Pericardium fibroblast (primary cell): Measurements from ENCODE around the gene FAM83B. TPM values are rescaled to one million over a fixed set of nuclear protein-coding genes. Genes with fewer than 3 reads are reported as not detected.

Experiments
- total RNA-seq: library from RNA; depleted of rRNA; stranded (reverse); fragments of >200 nt; gene quantifications from 2 replicates; pipeline ENCODE4 v1.2.3, GENCODE V29; 2015

The FAM83B gene, protein sequence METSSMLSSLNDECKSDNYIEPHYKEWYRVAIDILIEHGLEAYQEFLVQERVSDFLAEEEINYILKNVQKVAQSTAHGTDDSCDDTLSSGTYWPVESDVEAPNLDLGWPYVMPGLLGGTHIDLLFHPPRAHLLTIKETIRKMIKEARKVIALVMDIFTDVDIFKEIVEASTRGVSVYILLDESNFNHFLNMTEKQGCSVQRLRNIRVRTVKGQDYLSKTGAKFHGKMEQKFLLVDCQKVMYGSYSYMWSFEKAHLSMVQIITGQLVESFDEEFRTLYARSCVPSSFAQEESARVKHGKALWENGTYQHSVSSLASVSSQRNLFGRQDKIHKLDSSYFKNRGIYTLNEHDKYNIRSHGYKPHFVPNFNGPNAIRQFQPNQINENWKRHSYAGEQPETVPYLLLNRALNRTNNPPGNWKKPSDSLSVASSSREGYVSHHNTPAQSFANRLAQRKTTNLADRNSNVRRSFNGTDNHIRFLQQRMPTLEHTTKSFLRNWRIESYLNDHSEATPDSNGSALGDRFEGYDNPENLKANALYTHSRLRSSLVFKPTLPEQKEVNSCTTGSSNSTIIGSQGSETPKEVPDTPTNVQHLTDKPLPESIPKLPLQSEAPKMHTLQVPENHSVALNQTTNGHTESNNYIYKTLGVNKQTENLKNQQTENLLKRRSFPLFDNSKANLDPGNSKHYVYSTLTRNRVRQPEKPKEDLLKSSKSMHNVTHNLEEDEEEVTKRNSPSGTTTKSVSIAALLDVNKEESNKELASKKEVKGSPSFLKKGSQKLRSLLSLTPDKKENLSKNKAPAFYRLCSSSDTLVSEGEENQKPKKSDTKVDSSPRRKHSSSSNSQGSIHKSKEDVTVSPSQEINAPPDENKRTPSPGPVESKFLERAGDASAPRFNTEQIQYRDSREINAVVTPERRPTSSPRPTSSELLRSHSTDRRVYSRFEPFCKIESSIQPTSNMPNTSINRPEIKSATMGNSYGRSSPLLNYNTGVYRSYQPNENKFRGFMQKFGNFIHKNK
- total RNA-seq: not detected in 2 replicates

GRCh38 chr6:54846243-54846856, at the start of gene FAM83B:
Gene FAM83B (plus strand): TSS chr6:54846771. CDS start chr6:54870247, 23,476 bp downstream.

